Right kidney (tissue), 1 donor: ENCODE data around the gene MS4A15.
"Not testable (repeated sequence)": the region's sequence is repeated elsewhere in the genome, so short reads cannot be mapped to it uniquely, and the experiment has no call there.

Experiments
- DNase-seq: peaks from one replicate; pipeline ENCODE4 v3.0.0-alpha.2; 2016

Gene MS4A15

DNA sequence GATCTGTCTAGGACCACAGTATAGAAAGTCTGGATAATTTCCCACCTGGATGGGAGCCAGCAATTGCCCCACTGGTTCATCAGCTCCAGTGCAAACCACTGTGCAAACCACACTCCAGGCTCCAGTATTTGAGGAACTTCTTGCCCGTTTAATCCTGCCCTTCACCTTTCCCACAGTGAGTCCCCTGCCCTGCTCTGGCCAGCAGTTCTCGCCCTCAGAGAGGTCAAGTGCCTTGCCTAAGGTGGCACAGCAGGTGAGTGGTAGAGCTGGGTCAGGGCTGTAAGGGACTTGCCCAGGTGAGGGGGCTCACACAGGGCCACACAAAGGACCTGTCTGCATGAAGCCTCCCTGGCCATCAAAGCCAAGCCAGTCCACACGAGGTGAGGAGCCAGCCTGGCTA lies 52.6 kb downstream of the MS4A15 start:
- no peak for DNase-seq

DNA sequence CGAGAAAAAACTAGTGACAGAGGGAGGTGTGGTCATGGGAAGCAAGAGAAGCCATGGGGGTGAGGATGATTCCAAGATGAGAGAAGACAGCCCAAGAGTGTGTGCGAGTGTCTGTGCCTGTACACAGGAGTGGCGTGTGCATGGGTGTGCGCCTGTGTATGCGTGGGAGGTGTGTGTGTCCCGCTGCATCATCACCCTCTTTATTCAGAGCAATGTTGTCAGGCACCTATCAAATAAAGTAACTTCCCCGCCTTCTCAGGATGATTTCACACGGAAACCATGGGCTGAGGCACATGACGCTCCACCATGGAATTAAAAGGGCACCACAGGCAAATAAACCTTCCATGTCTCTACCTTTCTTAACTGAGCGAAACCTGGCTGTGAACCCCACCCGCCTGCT lies 53.0 kb downstream of the MS4A15 start:
- no peak for DNase-seq

DNA sequence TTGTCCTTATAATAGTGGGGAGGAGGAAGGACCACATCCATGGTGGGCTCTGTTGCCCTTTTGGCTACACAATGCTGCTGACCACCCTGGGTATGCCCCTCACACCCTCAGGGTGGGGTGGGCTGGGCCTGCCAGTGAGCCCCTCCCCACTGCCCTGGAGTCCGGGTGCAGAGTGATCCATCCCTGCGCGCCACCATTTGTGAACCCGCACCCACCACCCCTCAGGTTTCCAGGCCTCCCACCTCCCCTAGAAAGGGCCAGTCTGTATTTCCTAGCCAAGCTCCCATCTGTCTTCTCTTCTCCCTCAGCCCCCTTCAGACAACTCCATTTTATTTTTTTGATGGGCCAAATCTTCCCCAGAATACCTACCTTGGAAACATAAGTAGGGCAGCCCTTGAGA lies 53.5 kb downstream of the MS4A15 start:
- DNase-seq, result no peak

DNA sequence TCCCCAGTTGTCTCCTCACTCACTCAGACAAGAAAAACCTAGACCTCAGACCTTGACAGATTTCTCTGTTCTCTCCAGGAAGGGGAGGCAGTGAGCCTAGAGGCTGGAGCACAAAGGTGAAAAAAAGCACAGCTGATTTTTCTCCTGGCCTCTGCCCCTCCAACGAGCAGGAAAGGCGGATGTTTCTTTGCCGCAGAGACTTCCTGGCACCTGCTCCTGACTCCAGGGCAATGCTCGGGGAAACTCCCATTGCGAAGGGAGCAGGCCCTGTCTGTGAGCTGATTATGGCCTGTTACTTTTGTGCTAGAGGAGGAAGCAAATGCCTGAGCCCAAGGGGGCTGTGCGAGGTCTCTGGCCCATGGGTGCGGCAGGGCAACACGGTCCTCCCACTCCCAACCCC lies 53.9 kb downstream of the MS4A15 start:
- DNase-seq, result no peak

DNA sequence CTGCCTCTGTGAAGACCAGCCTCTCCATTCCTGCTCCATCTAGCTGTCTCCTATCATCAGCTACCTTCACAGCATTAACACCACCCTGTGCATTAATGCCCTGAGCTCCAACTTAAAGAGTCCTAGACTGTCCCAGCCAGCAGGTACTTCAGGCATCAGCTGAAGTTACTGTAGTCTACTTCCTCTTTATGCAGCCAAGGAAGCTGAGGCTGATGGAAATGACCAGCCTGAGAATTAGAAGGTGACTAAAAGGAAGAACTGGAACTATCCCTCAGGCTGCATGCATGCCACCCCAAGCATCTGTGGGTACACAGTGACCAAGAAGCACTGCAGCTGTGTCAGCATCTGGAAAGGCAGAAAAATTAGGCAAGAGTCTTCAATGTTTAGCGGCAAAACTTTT lies 56.7 kb downstream of the MS4A15 start:
- DNase-seq, result no peak

DNA sequence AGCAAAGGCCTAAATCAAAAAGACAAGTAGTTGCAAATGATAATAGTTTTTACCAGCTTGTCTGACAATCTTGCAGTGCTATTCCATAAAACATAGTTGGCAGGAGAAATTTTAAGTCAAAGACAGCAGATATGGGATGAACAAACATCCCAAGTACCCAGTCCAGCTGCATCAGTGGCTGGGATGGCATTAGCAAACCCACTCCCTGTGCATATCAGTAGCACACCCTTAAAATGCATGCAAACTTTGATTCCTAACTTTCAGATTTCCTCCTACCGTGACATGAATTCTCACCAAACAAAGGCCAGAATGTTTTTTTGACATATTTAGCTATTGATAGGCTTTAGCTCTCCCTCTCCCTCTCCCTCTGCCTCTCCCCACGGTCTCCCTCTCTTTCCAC lies 57.4 kb downstream of the MS4A15 start:
- DNase-seq, result no peak

DNA sequence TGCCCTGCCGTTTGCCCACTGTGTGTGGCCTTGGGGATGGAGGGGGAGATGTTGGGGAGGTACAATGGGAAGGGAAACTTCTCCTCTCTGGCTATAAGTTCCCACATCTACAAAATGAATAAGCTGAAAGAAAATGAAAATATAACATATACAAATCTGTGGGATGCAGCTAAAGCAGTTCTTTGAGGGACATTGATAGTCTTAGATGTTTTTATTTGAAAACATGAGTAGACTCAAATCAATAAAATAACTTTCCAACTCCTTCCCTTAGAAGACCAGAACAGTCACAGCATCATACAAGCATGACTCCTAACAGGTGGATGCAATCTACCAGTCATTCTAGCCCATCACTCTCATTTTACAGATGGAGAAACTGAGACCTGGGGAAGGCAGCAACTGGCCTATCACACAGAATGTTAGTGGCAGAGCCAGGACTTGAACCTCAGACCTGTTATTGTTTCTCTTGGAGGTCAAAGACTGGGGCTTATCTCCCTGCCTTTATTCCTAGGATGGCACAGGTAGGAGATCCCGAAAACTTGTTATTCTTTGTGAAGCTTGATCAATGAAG lies 60.0 kb downstream of the MS4A15 start:
- DNase-seq, result no peak

DNA sequence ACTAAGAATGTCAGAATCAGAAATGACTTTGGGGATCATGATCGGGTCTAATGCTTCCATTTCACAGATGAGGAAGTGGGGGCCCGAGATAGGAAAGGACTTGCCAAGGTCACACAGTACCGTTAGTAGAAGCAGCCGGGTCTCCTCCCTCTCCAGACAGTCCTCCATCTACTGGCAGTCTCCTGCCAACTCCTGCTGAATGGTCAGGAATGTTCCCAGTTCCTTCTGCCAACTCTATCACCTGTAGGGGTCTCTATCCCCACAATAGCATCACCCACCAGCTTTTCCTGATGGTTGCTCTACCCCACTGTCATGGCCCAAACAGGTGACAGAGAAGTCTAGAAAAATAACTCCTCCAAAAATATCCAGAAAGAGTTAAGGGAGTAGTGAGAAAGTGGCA lies 61.4 kb downstream of the MS4A15 start:
- no peak for DNase-seq

DNA sequence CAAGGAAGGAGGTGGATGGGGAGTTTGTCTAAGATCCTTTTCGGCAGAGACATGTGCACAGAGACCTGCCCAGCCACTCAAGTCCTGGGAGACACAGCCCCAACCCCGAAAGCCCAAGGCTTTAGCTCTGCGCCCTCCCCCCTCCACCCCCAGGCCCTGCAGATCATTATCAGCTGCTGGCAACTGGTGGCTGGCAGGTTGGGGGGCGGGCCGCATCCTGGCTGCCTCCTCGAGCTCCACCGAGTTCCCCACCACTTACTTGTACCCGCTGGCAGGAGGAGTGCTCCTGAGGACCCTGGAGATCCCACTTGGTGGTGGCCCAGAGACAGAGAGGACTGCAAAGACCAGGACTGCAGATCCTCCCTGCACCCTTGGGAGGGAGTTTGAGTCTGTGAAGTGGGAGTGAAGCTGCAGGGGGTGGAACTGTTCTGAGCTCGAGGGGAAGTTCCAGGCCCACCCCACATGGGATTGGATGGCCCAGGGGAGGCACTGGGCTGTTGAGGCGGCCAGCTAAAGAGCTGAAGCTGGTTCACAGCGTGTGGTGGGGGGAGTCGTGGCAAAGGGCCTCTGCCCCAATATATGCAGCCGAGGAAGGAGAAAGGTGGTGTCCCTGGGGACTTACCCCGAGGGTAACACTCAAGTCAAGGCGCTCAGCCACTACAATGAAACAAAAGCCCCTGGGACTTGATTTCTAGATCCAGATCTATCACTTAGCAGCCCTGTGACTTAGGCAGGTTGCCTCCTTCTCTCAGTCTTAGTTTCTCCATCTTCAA lies 65.3 kb downstream of the MS4A15 start:
- no peak for DNase-seq

DNA sequence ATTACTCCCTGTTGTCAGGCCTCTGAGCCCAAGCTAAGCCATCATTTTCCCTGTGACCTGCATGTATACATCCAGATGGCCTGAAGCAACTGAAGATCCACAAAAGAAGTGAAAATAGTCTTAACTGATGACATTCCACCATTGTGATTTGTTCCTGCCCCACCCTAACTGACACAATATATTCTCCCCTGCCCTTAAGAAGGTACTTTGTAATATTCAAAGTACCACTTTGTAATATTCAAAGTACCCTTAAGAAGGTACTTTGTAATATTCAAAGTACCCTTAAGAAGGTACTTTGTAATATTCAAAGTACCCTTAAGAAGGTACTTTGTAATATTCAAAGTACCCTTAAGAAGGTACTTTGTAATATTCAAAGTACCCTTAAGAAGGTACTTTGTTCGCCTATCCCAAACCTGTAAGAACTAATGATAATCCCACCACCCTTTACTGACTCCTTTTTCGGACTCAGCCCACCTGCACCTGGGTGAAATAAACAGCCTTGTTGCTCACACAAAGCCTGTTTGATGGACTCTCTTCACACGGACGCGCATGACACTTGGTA lies 67.2 kb downstream of the MS4A15 start:
- DNase-seq, result not testable (repeated sequence)

DNA sequence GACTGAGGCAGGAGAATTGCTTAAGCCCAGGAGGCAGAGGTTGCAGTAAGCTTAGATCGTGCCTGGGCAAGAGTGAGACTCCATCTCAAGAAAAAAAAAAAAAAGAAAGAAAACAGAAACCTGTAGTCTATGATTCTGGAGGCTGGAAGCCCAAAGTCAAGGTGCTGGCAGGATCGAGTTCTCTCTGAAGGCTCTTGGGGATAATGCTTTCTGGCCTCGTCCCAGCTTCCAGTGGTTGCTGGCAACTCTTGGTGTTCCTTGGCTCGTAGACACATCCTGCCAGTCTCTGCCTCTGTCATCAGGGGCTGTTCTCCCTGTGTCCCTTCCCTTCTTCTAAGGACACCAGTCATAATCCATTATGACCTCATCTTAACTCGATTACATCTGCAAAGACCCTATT lies 68.5 kb downstream of the MS4A15 start:
- no peak for DNase-seq

DNA sequence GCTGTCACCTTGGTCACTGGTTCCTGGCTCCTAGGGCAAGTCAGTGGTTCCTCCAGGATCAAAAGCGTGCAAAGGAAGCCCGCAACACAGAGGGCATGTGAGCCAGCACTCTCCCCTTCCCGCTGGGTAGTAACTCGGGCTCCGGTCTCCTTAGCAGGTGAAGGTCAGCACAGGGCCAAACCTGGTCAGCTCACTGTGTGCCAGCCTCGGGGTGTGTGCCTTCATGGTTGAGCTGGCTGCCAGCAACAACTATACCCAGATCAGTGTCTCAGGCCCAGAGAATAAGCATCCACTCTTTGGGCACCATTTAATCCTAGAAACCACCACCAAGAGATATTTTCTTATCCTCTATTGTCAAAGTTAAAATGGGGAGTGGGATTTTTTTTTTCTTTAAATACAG lies 69.1 kb downstream of the MS4A15 start:
- DNase-seq, result no peak
